CD14-positive monocyte (primary cell): ENCODE data around the gene IGF1. TPM values are rescaled to one million over a fixed set of nuclear protein-coding genes. Genes with fewer than 3 reads are reported as not detected.

Experiments
- DNase-seq, 3 donors: peaks; one replicate each; pipeline ENCODE4 v3.0.0-alpha.2; 2011 to 2022
- H2AFZ ChIP-seq: 2 replicates; pipeline ENCODE4 v1.6.0; 2012; ENCODE audit warnings: mild to moderate bottlenecking, low read depth, low read length, inconsistent platforms; ENCODE audit not compliant: insufficient read depth, poor library complexity, severe bottlenecking
- H3K27ac ChIP-seq, 2 donors: 1 replicate in 1 of 2; 2 replicates in 1 of 2; pipeline ENCODE4 v1.5.1; 2012 to 2013; ENCODE audit warnings: low read length in 2 of 2, control low read depth in 1 of 2, inconsistent platforms in 1 of 2, low read depth in 1 of 2, mild to moderate bottlenecking in 1 of 2
- H3K27me3 ChIP-seq, 2 donors: one replicate each; pipeline versions ENCODE4 v1.6.0 to v1.6.1; 2011 to 2013; ENCODE audit warnings: low read length in 2 of 2; ENCODE audit not compliant: control insufficient read depth in 2 of 2, insufficient read depth in 2 of 2
- H3K36me3 ChIP-seq, 2 donors: replicated peaks in 1 of 2; 1 replicate in 1 of 2; 2 replicates in 1 of 2; pipeline versions ENCODE4 v1.5.1 to v1.6.1; 2012 to 2013; ENCODE audit warnings: low read length in 2 of 2, control low read depth in 1 of 2, inconsistent platforms in 1 of 2, mild to moderate bottlenecking in 1 of 2; ENCODE audit not compliant: insufficient read depth in 2 of 2, control insufficient read depth in 1 of 2
- H3K4me1 ChIP-seq, 2 donors: 1 replicate in 1 of 2; 2 replicates in 1 of 2; pipeline versions ENCODE4 v1.5.1 to v1.6.1; 2012 to 2013; ENCODE audit warnings: low read length in 2 of 2, control low read depth in 1 of 2, inconsistent platforms in 1 of 2, mild to moderate bottlenecking in 1 of 2, moderate library complexity in 1 of 2; ENCODE audit not compliant: insufficient read depth in 2 of 2, control insufficient read depth in 1 of 2
- H3K4me2 ChIP-seq: replicated peaks from 2 replicates; pipeline ENCODE3; 2012; ENCODE audit warnings: low read length, moderate library complexity, mild to moderate bottlenecking; ENCODE audit not compliant: poor library complexity, severe bottlenecking; ENCODE audit errors: extremely low read depth
- H3K4me3 ChIP-seq, 3 experiments: fragments of 200-600 bp in 1 of 3; sonication (generic) in 1 of 3; replicated peaks in 1 of 3; 1 replicate in 2 of 3; 2 replicates in 1 of 3; pipeline ENCODE4 v1.5.1; 2011 to 2013; ENCODE audit warnings: low read length in 3 of 3, mild to moderate bottlenecking in 3 of 3, control low read depth in 2 of 3, low read depth in 2 of 3, inconsistent platforms in 1 of 3, moderate library complexity in 1 of 3
- H3K79me2 ChIP-seq: 2 replicates; pipeline ENCODE4 v1.6.0; 2012; ENCODE audit warnings: mild to moderate bottlenecking, control low read depth, inconsistent platforms, low read length, moderate library complexity; ENCODE audit not compliant: insufficient read depth
- H3K9ac ChIP-seq: 2 replicates; pipeline ENCODE4 v1.6.0; 2017; ENCODE audit warnings: low read length, mild to moderate bottlenecking; ENCODE audit not compliant: insufficient read depth, poor library complexity, severe bottlenecking
- H3K9me3 ChIP-seq, 2 donors: replicated peaks in 1 of 2; 1 replicate in 1 of 2; 2 replicates in 1 of 2; pipeline versions ENCODE4 v1.5.1 to v1.6.1; 2012 to 2013; ENCODE audit warnings: low read length in 2 of 2, control low read depth in 1 of 2; ENCODE audit not compliant: control insufficient read depth in 1 of 2, insufficient read depth in 1 of 2
- H4K20me1 ChIP-seq: 2 replicates; pipeline ENCODE4 v1.6.0; 2012; ENCODE audit warnings: mild to moderate bottlenecking, low read length, control low read depth, moderate library complexity; ENCODE audit not compliant: insufficient read depth
- H3K27ac Mint-ChIP-seq, 7 donors: one replicate each; pipeline ENCODE4 v1.8.0; 2020; ENCODE audit warnings: mild to moderate bottlenecking in 7 of 7, mixed read lengths in 7 of 7, moderate library complexity in 6 of 7, inconsistent platforms in 2 of 7
- H3K27me3 Mint-ChIP-seq, 3 donors: one replicate each; pipeline ENCODE4 v1.8.0; 2021 to 2022; ENCODE audit warnings: low read depth in 3 of 3, mild to moderate bottlenecking in 3 of 3, mixed read lengths in 3 of 3, moderate library complexity in 3 of 3, inconsistent platforms in 1 of 3
- H3K36me3 Mint-ChIP-seq, 2 donors: one replicate each; pipeline ENCODE4 v1.8.0; 2020; ENCODE audit warnings: mixed read lengths in 2 of 2, inconsistent platforms in 1 of 2, mild to moderate bottlenecking in 1 of 2
- H3K4me1 Mint-ChIP-seq: one replicate; pipeline ENCODE4 v1.8.0; 2020; ENCODE audit warnings: mild to moderate bottlenecking, mixed read lengths
- H3K4me3 Mint-ChIP-seq, 2 donors: one replicate each; pipeline ENCODE4 v1.8.0; 2020; ENCODE audit warnings: mild to moderate bottlenecking in 2 of 2, mixed read lengths in 2 of 2, moderate library complexity in 1 of 2
- H3K9me3 Mint-ChIP-seq, 7 donors: one replicate each; pipeline ENCODE4 v1.8.0; 2020 to 2022; ENCODE audit warnings: mixed read lengths in 7 of 7, mild to moderate bottlenecking in 6 of 7, moderate library complexity in 6 of 7, inconsistent platforms in 2 of 7
- WGBS: methylation state at CpG from one replicate; pipeline ENCODE4 v1.1.5; 2013; ENCODE audit warnings: missing lambda C conversion rate; ENCODE audit not compliant: insufficient coverage; 5-methylcytosine and 5-hydroxymethylcytosine counted together
- intact Hi-C, 2 donors: fragments of 100-400 bp; cut with micrococcal nuclease; formaldehyde crosslinking; loops; one replicate each; pipeline versions ENCODE4 v1.15.0 to v1.15.1; 2023
- polyA plus RNA-seq, 3 donors: library from polyadenylated mRNA; depleted of rRNA in 1 of 3; unstranded in 2 of 3; stranded (reverse) in 1 of 3; fragments of 300-500 nt in 2 of 3; fragments of >200 nt in 1 of 3; fragmentation: Illumina TruSeq in 2 of 3; gene quantifications; 1 replicate in 2 of 3; 2 replicates in 1 of 3; pipeline ENCODE4 v1.2.3, GENCODE V29; 2012 to 2021
- TF ChIP-seq, protein P1 (sequence below): fragments of 200-600 bp; IDR thresholded peaks from one replicate; pipeline ENCODE4 v1.8.0; 2022; ENCODE audit warnings: antibody characterized with exemption, mild to moderate bottlenecking

Gene IGF1
- polyA plus RNA-seq, 3 donors = not detected

DNA sequence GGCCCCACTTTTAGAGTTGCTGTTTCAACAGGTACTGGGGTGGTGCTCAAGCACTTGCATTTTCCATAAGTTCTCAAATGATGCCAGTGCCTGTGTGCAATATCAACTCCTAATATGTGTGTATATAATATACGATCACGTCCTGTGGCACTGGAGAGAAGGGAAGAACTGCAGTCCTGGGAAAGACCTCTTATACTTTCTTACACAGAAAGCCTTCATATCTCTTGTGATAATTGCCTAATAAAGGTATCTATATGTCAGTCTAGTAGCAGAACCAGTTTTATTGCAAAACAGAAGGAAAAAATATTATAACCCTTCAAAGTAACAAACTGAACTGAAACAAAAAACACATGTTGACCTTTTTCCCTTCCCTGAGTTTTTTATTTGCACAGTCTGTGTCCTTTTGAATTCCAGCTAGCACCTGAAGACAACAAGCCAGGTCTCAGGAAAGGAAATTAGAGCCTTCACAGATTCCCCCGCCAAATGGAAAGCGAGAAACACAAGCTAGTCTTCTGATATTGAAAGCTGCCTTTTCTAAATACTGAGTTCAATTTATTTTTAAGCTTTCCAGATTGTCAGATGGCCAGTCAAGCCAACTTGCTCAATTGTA, 44.4 kb downstream of the IGF1 start:
- H3K4me1 ChIP-seq = no peaks in the 10 kb centered on the region
- H3K4me3 ChIP-seq = no peak overlapping the region
- H4K20me1 ChIP-seq = no peaks in the 10 kb centered on the region
- no peaks in the 10 kb centered on the region for H3K27me3 ChIP-seq
- no peak for DNase-seq
- H3K9me3 Mint-ChIP-seq = peaks cover 0 to 4% (median 0%) of the 10 kb centered on the region in 7 donors
- H3K9ac ChIP-seq = no peak overlapping the region
- H3K27ac ChIP-seq = no peak overlapping the region
- intact Hi-C loops = no loop called here
- H3K4me1 Mint-ChIP-seq = no peaks in the 10 kb centered on the region
- no peaks in the 10 kb centered on the region for H3K9me3 ChIP-seq
- H3K4me2 ChIP-seq = no peak overlapping the region
- H3K4me3 Mint-ChIP-seq = no peak overlapping the region
- H3K36me3 ChIP-seq = no peaks in the 10 kb centered on the region
- H3K27ac Mint-ChIP-seq = no peak overlapping the region
- H2AFZ ChIP-seq = no peak overlapping the region
- 100% methylated on average over 2 of the region's 4 CpGs for WGBS
- no peaks in the 10 kb centered on the region for H3K79me2 ChIP-seq
- H3K36me3 Mint-ChIP-seq = no peaks in the 10 kb centered on the region
- TF ChIP-seq, protein P1, sequence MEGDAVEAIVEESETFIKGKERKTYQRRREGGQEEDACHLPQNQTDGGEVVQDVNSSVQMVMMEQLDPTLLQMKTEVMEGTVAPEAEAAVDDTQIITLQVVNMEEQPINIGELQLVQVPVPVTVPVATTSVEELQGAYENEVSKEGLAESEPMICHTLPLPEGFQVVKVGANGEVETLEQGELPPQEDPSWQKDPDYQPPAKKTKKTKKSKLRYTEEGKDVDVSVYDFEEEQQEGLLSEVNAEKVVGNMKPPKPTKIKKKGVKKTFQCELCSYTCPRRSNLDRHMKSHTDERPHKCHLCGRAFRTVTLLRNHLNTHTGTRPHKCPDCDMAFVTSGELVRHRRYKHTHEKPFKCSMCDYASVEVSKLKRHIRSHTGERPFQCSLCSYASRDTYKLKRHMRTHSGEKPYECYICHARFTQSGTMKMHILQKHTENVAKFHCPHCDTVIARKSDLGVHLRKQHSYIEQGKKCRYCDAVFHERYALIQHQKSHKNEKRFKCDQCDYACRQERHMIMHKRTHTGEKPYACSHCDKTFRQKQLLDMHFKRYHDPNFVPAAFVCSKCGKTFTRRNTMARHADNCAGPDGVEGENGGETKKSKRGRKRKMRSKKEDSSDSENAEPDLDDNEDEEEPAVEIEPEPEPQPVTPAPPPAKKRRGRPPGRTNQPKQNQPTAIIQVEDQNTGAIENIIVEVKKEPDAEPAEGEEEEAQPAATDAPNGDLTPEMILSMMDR = no peak
- peaks cover 0 to 2% (median 0%) of the 10 kb centered on the region in 3 donors for H3K27me3 Mint-ChIP-seq

DNA sequence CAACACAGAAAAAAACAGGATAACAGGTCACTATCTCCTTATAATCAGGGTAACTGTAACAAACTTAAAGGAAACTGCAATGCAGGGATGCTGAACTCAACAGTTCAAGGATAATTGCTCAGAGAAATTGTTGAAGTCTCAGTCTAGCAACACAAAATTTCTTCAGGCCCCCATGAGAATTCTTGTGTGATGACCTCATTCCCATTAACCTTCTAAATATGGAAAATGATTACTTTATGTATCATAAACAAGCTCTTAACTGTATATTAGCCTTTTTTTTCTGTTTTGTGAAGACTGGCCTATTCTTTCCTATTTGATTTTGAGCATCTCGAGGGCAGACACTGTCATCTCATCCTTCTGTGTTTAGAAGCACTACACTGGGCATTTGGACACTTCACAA, 47.1 kb downstream of the IGF1 start:
- Mint-ChIP-seq H3K27ac (no peak overlapping the region), H3K9me3 (peaks cover 0 to 3% (median 2%) of the 10 kb centered on the region in 7 donors), H3K4me1 (no peaks in the 10 kb centered on the region), H3K27me3 (peaks cover 0 to 2% (median 0%) of the 10 kb centered on the region in 3 donors), H3K36me3 (no peaks in the 10 kb centered on the region), H3K4me3 (no peak overlapping the region)
- Histone ChIP-seq H3K4me2 (no peak overlapping the region), H3K9me3 (no peaks in the 10 kb centered on the region), H3K4me1 (no peaks in the 10 kb centered on the region), H3K9ac (no peak overlapping the region), H3K4me3 (no peak overlapping the region), H2AFZ (no peak overlapping the region), H4K20me1 (no peaks in the 10 kb centered on the region), H3K27ac (no peak overlapping the region), H3K27me3 (no peaks in the 10 kb centered on the region), H3K79me2 (no peaks in the 10 kb centered on the region), H3K36me3 (no peaks in the 10 kb centered on the region)
- intact Hi-C loops = no loop called here
- no peak for DNase-seq
- WGBS = 100% methylated on average over 1 of the region's 1 CpG
- TF ChIP-seq, protein P1 = no peak
